Measurements from ENCODE around the gene MCM3. TPM values are rescaled to one million over a fixed set of nuclear protein-coding genes. Genes with fewer than 3 reads are reported as not detected.

Gene MCM3
- polyA plus RNA-seq, 1 of the 3 experiments (the other 2 are of a cell fraction) = 62.4 TPM

DNA sequence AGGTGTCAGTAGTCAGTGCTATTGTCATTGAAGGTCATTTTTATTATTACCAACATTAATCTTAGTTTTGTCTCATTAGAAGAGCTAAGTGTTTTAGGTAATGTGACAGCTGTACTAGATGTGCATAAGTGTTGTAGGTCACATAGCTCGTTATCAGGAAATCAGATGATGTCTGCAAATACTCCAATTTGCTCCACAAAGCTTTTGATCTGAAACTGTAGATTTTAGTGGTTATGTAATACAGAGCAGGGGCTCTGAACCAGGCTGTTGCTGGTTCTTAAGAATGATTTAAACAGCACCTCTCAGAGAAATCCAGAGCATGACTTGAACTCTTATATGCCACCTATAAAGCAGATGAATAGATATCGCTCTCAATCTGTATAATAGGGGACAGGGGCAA is 42.7 kb downstream of the MCM3 start:
- ChIA-PET POLR2A (no interaction called here), CTCF (interaction anchor here (0.8 to 6.0 kb wide), 2 partner anchors 18 to 22 kb away, joined by 3 to 31 read pairs; no protein-coding TSS in a partner anchor)
- Histone ChIP-seq H4K20me1 (ENCODE audit: insufficient read depth) (no peaks in the 10 kb centered on the region), H3K9me2 (no peaks in the 10 kb centered on the region), H3K9me3 (no peaks in the 10 kb centered on the region), H3K9ac (no peak overlapping the region), H3K27ac (ENCODE audit: low read depth in 2 of 2, low read length in 1 of 2) (no peak overlapping the region), H3K27me3 (ENCODE audit: insufficient read depth) (peaks cover 4% of the 10 kb centered on the region), H2AFZ (ENCODE audit: low read depth) (no peak overlapping the region), H3K4me1 (ENCODE audit: control insufficient read depth in 1 of 2, insufficient read depth in 2 of 2, low read depth in 1 of 2, low read length in 1 of 2) (no peaks in the 10 kb centered on the region), H3F3A (replicated peaks; ENCODE audit: insufficient read depth) (no peaks in the 10 kb centered on the region), H3K36me3 (replicated peaks in 1 of 2; ENCODE audit: control insufficient read depth in 1 of 2, insufficient read depth in 2 of 2, low read length in 1 of 2) (no peaks in the 10 kb centered on the region), H3K79me2 (ENCODE audit: insufficient read depth) (no peaks in the 10 kb centered on the region), H3K4me2 (no peak overlapping the region), H3K4me3 (ENCODE audit: low read depth in 2 of 2, low read length in 1 of 2) (no peak overlapping the region)
- TF ChIP-seq GABPA (IDR thresholded peaks at IDR 0.05; ENCODE audit: low read depth) = no peak
- no peak for TF ChIP-seq NRF1 (IDR thresholded peaks at IDR 0.05; ENCODE audit: low read depth, low read length)
- no peak for TF ChIP-seq TAF1 (IDR thresholded peaks at IDR 0.05; ENCODE audit: borderline replicate concordance, low read depth, low read length)
- no peak for TF ChIP-seq TCF12 (IDR thresholded peaks at IDR 0.05)
- no peak for TF ChIP-seq NFIC (IDR thresholded peaks at IDR 0.05; ENCODE audit: borderline replicate concordance)
- no peak for TF ChIP-seq RFX5 (IDR thresholded peaks at IDR 0.05; ENCODE audit: low read length)
- no peak for TF ChIP-seq JUND (IDR thresholded peaks at IDR 0.05)
- no peak for TF ChIP-seq SIN3A (IDR thresholded peaks at IDR 0.05; ENCODE audit: borderline replicate concordance, low read depth, low read length)
- TF ChIP-seq, protein P1, sequence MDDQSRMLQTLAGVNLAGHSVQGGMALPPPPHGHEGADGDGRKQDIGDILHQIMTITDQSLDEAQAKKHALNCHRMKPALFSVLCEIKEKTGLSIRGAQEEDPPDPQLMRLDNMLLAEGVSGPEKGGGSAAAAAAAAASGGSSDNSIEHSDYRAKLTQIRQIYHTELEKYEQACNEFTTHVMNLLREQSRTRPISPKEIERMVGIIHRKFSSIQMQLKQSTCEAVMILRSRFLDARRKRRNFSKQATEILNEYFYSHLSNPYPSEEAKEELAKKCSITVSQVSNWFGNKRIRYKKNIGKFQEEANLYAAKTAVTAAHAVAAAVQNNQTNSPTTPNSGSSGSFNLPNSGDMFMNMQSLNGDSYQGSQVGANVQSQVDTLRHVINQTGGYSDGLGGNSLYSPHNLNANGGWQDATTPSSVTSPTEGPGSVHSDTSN (IDR thresholded peaks at IDR 0.05) = no peak
- no peak for TF ChIP-seq MEF2A (IDR thresholded peaks at IDR 0.05; ENCODE audit: borderline replicate concordance, low read depth)
- TF ChIP-seq, protein P2, sequence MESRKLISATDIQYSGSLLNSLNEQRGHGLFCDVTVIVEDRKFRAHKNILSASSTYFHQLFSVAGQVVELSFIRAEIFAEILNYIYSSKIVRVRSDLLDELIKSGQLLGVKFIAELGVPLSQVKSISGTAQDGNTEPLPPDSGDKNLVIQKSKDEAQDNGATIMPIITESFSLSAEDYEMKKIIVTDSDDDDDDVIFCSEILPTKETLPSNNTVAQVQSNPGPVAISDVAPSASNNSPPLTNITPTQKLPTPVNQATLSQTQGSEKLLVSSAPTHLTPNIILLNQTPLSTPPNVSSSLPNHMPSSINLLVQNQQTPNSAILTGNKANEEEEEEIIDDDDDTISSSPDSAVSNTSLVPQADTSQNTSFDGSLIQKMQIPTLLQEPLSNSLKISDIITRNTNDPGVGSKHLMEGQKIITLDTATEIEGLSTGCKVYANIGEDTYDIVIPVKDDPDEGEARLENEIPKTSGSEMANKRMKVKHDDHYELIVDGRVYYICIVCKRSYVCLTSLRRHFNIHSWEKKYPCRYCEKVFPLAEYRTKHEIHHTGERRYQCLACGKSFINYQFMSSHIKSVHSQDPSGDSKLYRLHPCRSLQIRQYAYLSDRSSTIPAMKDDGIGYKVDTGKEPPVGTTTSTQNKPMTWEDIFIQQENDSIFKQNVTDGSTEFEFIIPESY (IDR thresholded peaks at IDR 0.05; ENCODE audit: borderline replicate concordance, low read depth) = no peak
- TF ChIP-seq POLR2AphosphoS5 (IDR thresholded peaks at IDR 0.05; ENCODE audit: low read depth, low read length) = no peak
- TF ChIP-seq EZH2phosphoT487 (IDR thresholded peaks at IDR 0.05; ENCODE audit: borderline replicate concordance, low read depth) = no peak
- no peak for TF ChIP-seq SMC3 (IDR thresholded peaks at IDR 0.05; ENCODE audit: low read depth, low read length)
- TF ChIP-seq, protein P3, sequence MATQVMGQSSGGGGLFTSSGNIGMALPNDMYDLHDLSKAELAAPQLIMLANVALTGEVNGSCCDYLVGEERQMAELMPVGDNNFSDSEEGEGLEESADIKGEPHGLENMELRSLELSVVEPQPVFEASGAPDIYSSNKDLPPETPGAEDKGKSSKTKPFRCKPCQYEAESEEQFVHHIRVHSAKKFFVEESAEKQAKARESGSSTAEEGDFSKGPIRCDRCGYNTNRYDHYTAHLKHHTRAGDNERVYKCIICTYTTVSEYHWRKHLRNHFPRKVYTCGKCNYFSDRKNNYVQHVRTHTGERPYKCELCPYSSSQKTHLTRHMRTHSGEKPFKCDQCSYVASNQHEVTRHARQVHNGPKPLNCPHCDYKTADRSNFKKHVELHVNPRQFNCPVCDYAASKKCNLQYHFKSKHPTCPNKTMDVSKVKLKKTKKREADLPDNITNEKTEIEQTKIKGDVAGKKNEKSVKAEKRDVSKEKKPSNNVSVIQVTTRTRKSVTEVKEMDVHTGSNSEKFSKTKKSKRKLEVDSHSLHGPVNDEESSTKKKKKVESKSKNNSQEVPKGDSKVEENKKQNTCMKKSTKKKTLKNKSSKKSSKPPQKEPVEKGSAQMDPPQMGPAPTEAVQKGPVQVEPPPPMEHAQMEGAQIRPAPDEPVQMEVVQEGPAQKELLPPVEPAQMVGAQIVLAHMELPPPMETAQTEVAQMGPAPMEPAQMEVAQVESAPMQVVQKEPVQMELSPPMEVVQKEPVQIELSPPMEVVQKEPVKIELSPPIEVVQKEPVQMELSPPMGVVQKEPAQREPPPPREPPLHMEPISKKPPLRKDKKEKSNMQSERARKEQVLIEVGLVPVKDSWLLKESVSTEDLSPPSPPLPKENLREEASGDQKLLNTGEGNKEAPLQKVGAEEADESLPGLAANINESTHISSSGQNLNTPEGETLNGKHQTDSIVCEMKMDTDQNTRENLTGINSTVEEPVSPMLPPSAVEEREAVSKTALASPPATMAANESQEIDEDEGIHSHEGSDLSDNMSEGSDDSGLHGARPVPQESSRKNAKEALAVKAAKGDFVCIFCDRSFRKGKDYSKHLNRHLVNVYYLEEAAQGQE (IDR thresholded peaks at IDR 0.05; ENCODE audit: low read depth, low read length) = no peak
- TF ChIP-seq MXI1 (IDR thresholded peaks at IDR 0.05; ENCODE audit: low read depth, low read length) = no peak
- TF ChIP-seq YY1 (IDR thresholded peaks at IDR 0.05; ENCODE audit: low read depth) = no peak
- TF ChIP-seq, protein P4, sequence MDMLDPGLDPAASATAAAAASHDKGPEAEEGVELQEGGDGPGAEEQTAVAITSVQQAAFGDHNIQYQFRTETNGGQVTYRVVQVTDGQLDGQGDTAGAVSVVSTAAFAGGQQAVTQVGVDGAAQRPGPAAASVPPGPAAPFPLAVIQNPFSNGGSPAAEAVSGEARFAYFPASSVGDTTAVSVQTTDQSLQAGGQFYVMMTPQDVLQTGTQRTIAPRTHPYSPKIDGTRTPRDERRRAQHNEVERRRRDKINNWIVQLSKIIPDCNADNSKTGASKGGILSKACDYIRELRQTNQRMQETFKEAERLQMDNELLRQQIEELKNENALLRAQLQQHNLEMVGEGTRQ (IDR thresholded peaks at IDR 0.05; ENCODE audit: borderline replicate concordance, low read depth, low read length) = no peak
- no peak for DNase-seq
- WGBS (ENCODE audit: low lambda C conversion rate) = 15% methylated on average over 2 of the region's 2 CpGs

Data from SK-N-SH (cell line).